Measurements from ENCODE around the gene CELSR1.

The CELSR1 gene

GRCh38 chr22:46437671-46438440 lies 99.6 kb downstream of the CELSR1 start:
- TF ChIP-seq CTCF (conservative IDR thresholded peaks at IDR 0.05; ENCODE audit: control insufficient read depth, insufficient read depth, low read depth, low read length) = no peak
- H3K4me3 ChIP-seq (ENCODE audit: control insufficient read depth, low read depth, low read length) = no peak overlapping the region
- no peak for DNase-seq (ENCODE audit: low read depth)

GRCh38 chr22:46436595-46437175 lies 100.7 kb downstream of the CELSR1 start:
- H3K4me3 ChIP-seq (ENCODE audit: control insufficient read depth, low read depth, low read length) = no peak overlapping the region
- peak; percentile 36 for DNase-seq (ENCODE audit: low read depth)
- TF ChIP-seq CTCF (conservative IDR thresholded peaks at IDR 0.05; ENCODE audit: control insufficient read depth, insufficient read depth, low read depth, low read length) = no peak

- no peak for TF ChIP-seq CTCF (conservative IDR thresholded peaks at IDR 0.05; ENCODE audit: control insufficient read depth, insufficient read depth, low read depth, low read length)
- no peak for DNase-seq (ENCODE audit: low read depth)
- no peak overlapping the region for H3K4me3 ChIP-seq (ENCODE audit: control insufficient read depth, low read depth, low read length)
Observed at GRCh38 chr22:46433318-46433717, 104.1 kb downstream of the CELSR1 start.

GRCh38 chr22:46432164-46433068 lies 105.0 kb downstream of the CELSR1 start:
- TF ChIP-seq CTCF (conservative IDR thresholded peaks at IDR 0.05; ENCODE audit: control insufficient read depth, insufficient read depth, low read depth, low read length) = no peak
- H3K4me3 ChIP-seq (ENCODE audit: control insufficient read depth, low read depth, low read length) = no peak overlapping the region
- no peak for DNase-seq (ENCODE audit: low read depth)

- TF ChIP-seq CTCF (conservative IDR thresholded peaks at IDR 0.05; ENCODE audit: control insufficient read depth, insufficient read depth, low read depth, low read length) = no peak
- no peak for DNase-seq (ENCODE audit: low read depth)
- H3K4me3 ChIP-seq (ENCODE audit: control insufficient read depth, low read depth, low read length) = no peak overlapping the region
Observed at GRCh38 chr22:46430961-46431838, 106.2 kb downstream of the CELSR1 start.

- TF ChIP-seq CTCF (conservative IDR thresholded peaks at IDR 0.05; ENCODE audit: control insufficient read depth, insufficient read depth, low read depth, low read length) = no peak
- no peak for DNase-seq (ENCODE audit: low read depth)
- no peak overlapping the region for H3K4me3 ChIP-seq (ENCODE audit: control insufficient read depth, low read depth, low read length)
Observed at GRCh38 chr22:46429325-46429853, 108.0 kb downstream of the CELSR1 start.
